Activated CD8-positive, alpha-beta memory T cell treated with anti-CD3 and anti-CD28 coated beads, Interleukin-2, amount 10 ng/mL, durations not matched to agents 7 days and 5 days (primary cell): ENCODE measurements around the gene ANKS1A. TPM values are rescaled to one million over a fixed set of nuclear protein-coding genes. Genes with fewer than 3 reads are reported as not detected.
"Not testable (repeated sequence)": the region's sequence is repeated elsewhere in the genome, so short reads cannot be mapped to it uniquely, and the experiment has no call there.

Experiments
- ATAC-seq: fragments of 150-1000 bp; cut with Tn5 transposase; one replicate; pipeline ENCODE4 v1.10.0; 2021; ENCODE audit warnings: moderate library complexity
- CTCF ChIA-PET: fragments of 350-600 bp; sonication (Branson Sonifier 250); formaldehyde crosslinking; loops from one replicate; lab custom pipeline; 2021; ENCODE audit warnings: antibody characterized with exemption; lab: Charles Lee
- DNase-seq: peaks from one replicate; pipeline ENCODE4 v3.0.0-alpha.2; 2020
- H3K27ac Mint-ChIP-seq: one replicate; pipeline ENCODE4 v1.8.0; 2021; ENCODE audit warnings: mild to moderate bottlenecking, mixed read lengths
- H3K27me3 Mint-ChIP-seq: one replicate; pipeline ENCODE4 v1.8.0; 2021; ENCODE audit warnings: mixed read lengths
- H3K36me3 Mint-ChIP-seq: one replicate; pipeline ENCODE4 v1.8.0; 2021; ENCODE audit warnings: mild to moderate bottlenecking, mixed read lengths
- H3K4me1 Mint-ChIP-seq: one replicate; pipeline ENCODE4 v1.8.0; 2021; ENCODE audit warnings: mixed read lengths
- H3K4me3 Mint-ChIP-seq: one replicate; pipeline ENCODE4 v1.8.0; 2021; ENCODE audit warnings: mild to moderate bottlenecking, moderate library complexity, mixed read lengths
- H3K9me3 Mint-ChIP-seq: one replicate; pipeline ENCODE4 v1.8.0; 2022; ENCODE audit warnings: low read depth, mixed read lengths
- total RNA-seq, 2 experiments: library from RNA; stranded (reverse); gene quantifications; one replicate each; pipeline ENCODE4 v1.2.3, GENCODE V29; 2021

Gene ANKS1A
- total RNA-seq, 2 experiments from 2014 or later: 8.3 to 9.6 TPM

DNA sequence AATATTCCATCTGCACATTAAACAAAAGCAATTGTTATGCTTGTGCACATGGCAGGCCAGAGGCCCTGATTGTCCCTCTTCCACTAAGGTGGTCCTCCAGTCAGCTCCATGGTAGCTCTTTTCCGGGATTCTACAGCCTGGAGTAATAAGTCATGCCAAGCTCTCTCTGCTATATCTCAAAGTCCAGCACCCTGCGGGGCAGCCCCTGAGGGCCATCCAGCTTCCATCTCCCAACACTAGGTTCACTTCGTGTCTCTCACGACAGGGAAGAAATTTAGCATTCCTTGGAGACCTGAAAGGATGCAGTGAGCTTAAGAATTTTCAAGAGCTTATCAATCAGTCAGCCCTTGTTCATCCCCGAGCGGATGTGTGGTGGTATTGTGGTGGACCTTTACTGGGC, 112.3 kb downstream of the ANKS1A start:
- CTCF ChIA-PET: not testable (repeated sequence)

DNA sequence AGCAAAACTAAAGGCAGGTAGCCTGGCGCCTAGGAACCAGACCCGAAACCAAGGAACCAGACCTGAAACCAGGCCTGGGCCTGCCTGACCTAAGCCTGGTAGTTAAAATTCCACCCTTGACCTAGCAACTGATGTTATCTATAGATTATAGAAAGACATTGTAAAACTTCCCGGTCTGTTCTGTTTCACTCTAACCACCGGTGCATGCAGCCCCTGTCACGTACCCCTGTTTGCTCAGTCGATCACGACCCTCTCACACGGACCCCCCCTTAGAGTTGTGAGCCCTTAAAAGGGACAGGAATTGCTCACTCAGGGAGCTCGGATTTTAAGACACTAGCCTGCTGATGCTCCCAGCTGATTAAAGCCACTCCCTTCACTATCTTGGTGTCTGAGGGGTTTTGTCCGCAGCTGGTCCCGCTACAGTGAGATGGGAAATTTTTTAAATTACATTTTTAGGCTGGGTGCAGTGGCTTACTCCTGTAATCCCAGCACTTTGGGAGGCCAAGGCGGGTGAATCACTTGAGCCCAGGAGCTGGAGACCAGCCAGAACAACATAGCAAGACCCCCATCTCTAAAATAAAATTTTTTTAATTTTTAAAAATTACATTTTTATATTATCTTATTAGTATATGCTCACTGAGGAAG, 115.0 kb downstream of the ANKS1A start:
- H3K27ac Mint-ChIP-seq, H3K4me3 Mint-ChIP-seq, H3K36me3 Mint-ChIP-seq, ATAC-seq, DNase-seq, H3K9me3 Mint-ChIP-seq, H3K4me1 Mint-ChIP-seq, H3K27me3 Mint-ChIP-seq, CTCF ChIA-PET: not testable (repeated sequence)

More for the DNA sequence above, 112.3 kb downstream of the ANKS1A start:
- H3K4me1 Mint-ChIP-seq, H3K27me3 Mint-ChIP-seq, H3K36me3 Mint-ChIP-seq, ATAC-seq, H3K27ac Mint-ChIP-seq, H3K4me3 Mint-ChIP-seq, H3K9me3 Mint-ChIP-seq, DNase-seq: not testable (repeated sequence)

- Mint-ChIP-seq H3K9me3 (no peaks in the 10 kb centered on the region), H3K27me3 (no peaks in the 10 kb centered on the region), H3K36me3 (peaks cover 3% of the 10 kb centered on the region), H3K4me3 (no peak overlapping the region), H3K4me1 (peaks cover 16% of the 10 kb centered on the region), H3K27ac (no peak overlapping the region)
- ATAC-seq (no peak), DNase-seq (no peak)
- CTCF ChIA-PET: interaction anchor here (0.9 kb wide), 1 partner anchor 547 kb away, joined by 3 read pairs; no protein-coding TSS in a partner anchor
These were observed 118.0 kb downstream of the ANKS1A start for GRCh38 chr6:35007016-35007415.

DNA sequence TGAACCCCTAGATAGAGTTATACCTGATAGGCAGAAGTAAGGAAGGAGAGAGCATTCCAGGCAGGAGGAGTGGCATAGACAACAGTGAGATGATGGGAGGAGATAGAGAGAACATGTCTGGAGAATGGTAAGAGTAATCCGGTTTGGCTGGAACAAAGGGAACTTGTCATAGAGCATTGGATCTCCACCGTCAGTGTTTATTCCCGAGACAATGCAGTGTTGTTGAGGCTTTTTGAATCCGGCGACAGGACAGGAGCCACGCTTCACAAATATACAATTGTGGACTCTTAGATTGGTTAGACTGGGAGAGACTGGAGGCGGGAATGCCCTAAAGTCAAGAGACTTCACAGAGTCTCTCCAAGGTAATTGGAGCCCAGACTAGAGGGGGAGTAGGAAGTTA, 119.8 kb downstream of the ANKS1A start:
- Mint-ChIP-seq H3K4me3 (no peak overlapping the region), H3K27ac (no peak overlapping the region)

GRCh38 chr6:35011096-35012041, 122.3 kb downstream of the ANKS1A start:
- Mint-ChIP-seq H3K4me1 (peaks cover 16% of the 10 kb centered on the region), H3K27ac (no peak overlapping the region), H3K9me3 (no peaks in the 10 kb centered on the region), H3K27me3 (no peaks in the 10 kb centered on the region), H3K4me3 (no peak overlapping the region), H3K36me3 (peaks cover 3% of the 10 kb centered on the region)
- DNase-seq (no peak), ATAC-seq (peak; percentile 81)
- CTCF ChIA-PET: interaction anchor here (0.8 to 2.1 kb wide), 4 partner anchors 24 to 230 kb away, joined by 3 to 4 read pairs (median 4); no protein-coding TSS in a partner anchor

More for the DNA sequence above, 119.8 kb downstream of the ANKS1A start:
- DNase-seq: no peak
- no peaks in the 10 kb centered on the region for H3K27me3 Mint-ChIP-seq
- peaks cover 3% of the 10 kb centered on the region for H3K36me3 Mint-ChIP-seq
- H3K4me1 Mint-ChIP-seq: peaks cover 16% of the 10 kb centered on the region
- CTCF ChIA-PET: no interaction called here
- no peaks in the 10 kb centered on the region for H3K9me3 Mint-ChIP-seq
- ATAC-seq: no peak

- peaks cover 16% of the 10 kb centered on the region for H3K4me1 Mint-ChIP-seq
- CTCF ChIA-PET: no interaction called here
- no peaks in the 10 kb centered on the region for H3K9me3 Mint-ChIP-seq
- ATAC-seq (no peak), DNase-seq (no peak)
- no peak overlapping the region for H3K4me3 Mint-ChIP-seq
- no peak overlapping the region for H3K27ac Mint-ChIP-seq
- H3K36me3 Mint-ChIP-seq: peaks cover 3% of the 10 kb centered on the region
- no peaks in the 10 kb centered on the region for H3K27me3 Mint-ChIP-seq
These were observed 124.6 kb downstream of the ANKS1A start for GRCh38 chr6:35013701-35014100.

- CTCF ChIA-PET: interaction anchor here (0.9 kb wide), 1 partner anchor 226 kb away, joined by 3 read pairs; no protein-coding TSS in a partner anchor
- H3K9me3 Mint-ChIP-seq: no peaks in the 10 kb centered on the region
These were observed 125.3 kb downstream of the ANKS1A start for GRCh38 chr6:35014341-35014740.

GRCh38 chr6:35014786-35015185, 125.7 kb downstream of the ANKS1A start:
- Mint-ChIP-seq H3K9me3 (no peaks in the 10 kb centered on the region), H3K36me3 (no peaks in the 10 kb centered on the region), H3K4me3 (no peak overlapping the region), H3K27ac (no peak overlapping the region), H3K27me3 (no peaks in the 10 kb centered on the region), H3K4me1 (peaks cover 16% of the 10 kb centered on the region)
- DNase-seq: no peak
- no peak for ATAC-seq
- CTCF ChIA-PET: interaction anchor here (0.9 kb wide), 1 partner anchor 226 kb away, joined by 3 read pairs; no protein-coding TSS in a partner anchor

More at GRCh38 chr6:35014341-35014740, 125.3 kb downstream of the ANKS1A start:
- H3K36me3 Mint-ChIP-seq: peaks cover under 1% of the 10 kb centered on the region
- DNase-seq (no peak), ATAC-seq (no peak)
- no peak overlapping the region for H3K4me3 Mint-ChIP-seq
- H3K4me1 Mint-ChIP-seq: peaks cover 16% of the 10 kb centered on the region
- no peaks in the 10 kb centered on the region for H3K27me3 Mint-ChIP-seq
- H3K27ac Mint-ChIP-seq: no peak overlapping the region

DNA sequence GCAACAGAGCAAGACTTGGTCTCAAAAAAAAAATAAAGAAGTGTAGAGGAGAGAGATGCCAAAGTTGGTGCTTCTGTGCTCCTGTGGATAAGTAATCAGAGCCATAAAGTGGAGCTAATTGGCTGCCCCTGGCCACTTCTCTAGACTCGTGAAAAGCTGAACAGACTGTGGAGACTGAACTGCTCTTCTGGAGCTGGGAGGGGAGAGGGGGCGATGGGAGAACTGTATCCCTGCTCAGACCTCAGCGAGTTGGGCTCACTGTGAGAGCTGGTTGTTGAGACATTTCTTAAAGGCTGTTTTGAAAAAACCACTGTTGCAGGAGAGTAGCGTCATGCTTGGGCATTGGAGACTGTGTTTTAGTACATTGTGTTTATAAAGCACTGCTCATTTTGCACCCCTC, 126.4 kb downstream of the ANKS1A start:
- Mint-ChIP-seq H3K4me1 (peaks cover 15% of the 10 kb centered on the region), H3K27ac (no peak overlapping the region), H3K4me3 (no peak overlapping the region), H3K36me3 (no peaks in the 10 kb centered on the region), H3K27me3 (no peaks in the 10 kb centered on the region), H3K9me3 (no peaks in the 10 kb centered on the region)
- ATAC-seq (no peak), DNase-seq (no peak)
- CTCF ChIA-PET: no interaction called here

- CTCF ChIA-PET: interaction anchor here (0.6 kb wide), 1 partner anchor 19 kb away, joined by 3 read pairs; no protein-coding TSS in a partner anchor
These were observed 126.9 kb downstream of the ANKS1A start for GRCh38 chr6:35015996-35016395.

GRCh38 chr6:35016502-35017321, 127.7 kb downstream of the ANKS1A start:
- no peak overlapping the region for H3K27ac Mint-ChIP-seq
- peaks cover 3% of the 10 kb centered on the region for H3K4me1 Mint-ChIP-seq
- no peaks in the 10 kb centered on the region for H3K36me3 Mint-ChIP-seq
- H3K9me3 Mint-ChIP-seq: no peaks in the 10 kb centered on the region
- ATAC-seq (no peak), DNase-seq (no peak)
- CTCF ChIA-PET: interaction anchor here (0.6 kb wide), 1 partner anchor 19 kb away, joined by 3 read pairs; no protein-coding TSS in a partner anchor
- H3K27me3 Mint-ChIP-seq: no peaks in the 10 kb centered on the region
- no peak overlapping the region for H3K4me3 Mint-ChIP-seq

More at GRCh38 chr6:35015996-35016395, 126.9 kb downstream of the ANKS1A start:
- Mint-ChIP-seq H3K27me3 (no peaks in the 10 kb centered on the region), H3K9me3 (no peaks in the 10 kb centered on the region), H3K36me3 (no peaks in the 10 kb centered on the region), H3K4me3 (no peak overlapping the region), H3K27ac (no peak overlapping the region), H3K4me1 (peaks cover 10% of the 10 kb centered on the region)
- no peak for DNase-seq
- no peak for ATAC-seq

DNA sequence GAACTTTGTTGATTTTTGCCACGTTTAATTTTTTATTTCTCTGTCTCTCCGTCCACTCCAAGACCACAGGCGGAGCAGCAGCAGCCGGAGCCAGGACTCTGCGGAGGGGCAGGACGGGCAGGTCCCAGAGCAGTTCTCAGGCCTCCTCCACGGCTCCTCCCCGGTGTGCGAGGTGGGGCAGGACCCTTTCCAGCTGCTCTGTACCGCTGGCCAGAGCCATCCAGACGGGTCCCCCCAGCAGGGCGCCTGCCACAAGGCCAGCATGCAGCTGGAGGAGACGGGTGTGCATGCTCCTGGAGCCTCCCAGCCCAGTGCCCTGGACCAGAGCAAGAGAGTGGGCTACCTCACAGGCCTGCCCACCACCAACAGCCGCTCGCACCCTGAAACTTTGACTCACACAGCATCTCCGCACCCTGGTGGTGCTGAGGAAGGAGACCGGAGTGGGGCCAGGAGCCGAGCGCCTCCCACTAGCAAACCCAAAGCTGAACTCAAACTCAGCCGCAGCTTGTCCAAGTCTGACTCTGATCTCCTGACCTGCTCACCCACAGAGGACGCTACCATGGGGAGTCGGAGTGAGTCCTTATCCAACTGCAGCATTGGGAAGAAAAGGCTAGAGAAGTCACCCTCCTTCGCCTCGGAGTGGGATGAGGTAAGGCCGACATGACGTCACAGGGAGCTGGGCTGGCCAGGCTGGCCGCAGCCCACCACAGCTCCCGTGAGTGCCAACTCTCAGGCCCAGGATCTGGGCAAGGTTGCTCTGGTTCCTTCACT, 128.5 kb downstream of the ANKS1A start:
- Mint-ChIP-seq H3K4me3 (no peak overlapping the region), H3K36me3 (no peaks in the 10 kb centered on the region), H3K9me3 (no peaks in the 10 kb centered on the region), H3K27me3 (no peaks in the 10 kb centered on the region), H3K27ac (no peak overlapping the region), H3K4me1 (no peaks in the 10 kb centered on the region)
- no peak for DNase-seq
- ATAC-seq: no peak
- CTCF ChIA-PET: no interaction called here
